SU-DHL-6 (cell line): Measurements from ENCODE around the gene COL4A1.

Source experiments
- EZH2phosphoT487 ChIP-seq: fragments of 200-600 bp; sonication (generic), shearing (Covaris generic); conservative IDR thresholded peaks from 2 replicates; pipeline ENCODE4 v1.6.1; 2018; ENCODE audit warnings: mild to moderate bottlenecking, antibody characterized with exemption, low read length, moderate library complexity, mixed read lengths
- TF ChIP-seq, protein P1 (sequence below): fragments of 200-600 bp; sonication (generic); IDR thresholded peaks from one replicate; pipeline ENCODE4 v1.5.1; 2017; ENCODE audit warnings: antibody characterized with exemption, mild to moderate bottlenecking, low read length, moderate library complexity; ENCODE audit not compliant: insufficient read depth, poor library complexity, severe bottlenecking

DNA sequence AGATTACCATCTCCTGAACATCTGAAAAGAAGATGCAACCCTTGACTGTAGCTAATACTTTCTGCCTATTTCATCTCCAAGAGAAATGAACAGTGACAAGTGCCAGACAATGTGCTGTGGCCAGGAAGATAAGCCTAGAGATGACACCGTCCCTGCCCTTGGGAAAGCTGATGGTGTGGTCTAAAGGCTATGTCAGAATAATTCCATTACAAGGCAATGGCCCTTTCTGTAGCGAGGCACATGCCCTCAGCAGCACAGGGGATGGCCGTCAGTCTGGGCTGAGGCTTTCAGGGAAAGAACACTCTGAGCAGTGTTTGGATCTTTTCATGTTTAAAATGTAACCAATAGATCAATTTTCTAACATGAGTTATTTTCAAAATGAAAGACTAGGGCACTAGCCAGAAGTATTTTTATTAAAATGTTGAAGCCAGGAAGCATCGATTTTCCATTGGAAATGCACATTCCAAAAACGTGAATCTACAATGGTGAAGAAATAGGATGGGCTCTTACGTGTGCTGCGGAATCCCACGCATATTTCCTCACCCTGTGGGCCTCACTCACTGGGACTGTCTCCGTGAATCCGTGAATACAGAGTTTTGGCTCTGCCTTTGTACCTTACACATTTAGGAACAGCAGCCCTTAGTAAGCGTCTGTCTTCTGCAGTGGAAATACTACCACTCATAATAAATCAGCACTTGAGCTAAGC, 22.0 kb downstream of the COL4A1 start:
- TF ChIP-seq, protein P1, sequence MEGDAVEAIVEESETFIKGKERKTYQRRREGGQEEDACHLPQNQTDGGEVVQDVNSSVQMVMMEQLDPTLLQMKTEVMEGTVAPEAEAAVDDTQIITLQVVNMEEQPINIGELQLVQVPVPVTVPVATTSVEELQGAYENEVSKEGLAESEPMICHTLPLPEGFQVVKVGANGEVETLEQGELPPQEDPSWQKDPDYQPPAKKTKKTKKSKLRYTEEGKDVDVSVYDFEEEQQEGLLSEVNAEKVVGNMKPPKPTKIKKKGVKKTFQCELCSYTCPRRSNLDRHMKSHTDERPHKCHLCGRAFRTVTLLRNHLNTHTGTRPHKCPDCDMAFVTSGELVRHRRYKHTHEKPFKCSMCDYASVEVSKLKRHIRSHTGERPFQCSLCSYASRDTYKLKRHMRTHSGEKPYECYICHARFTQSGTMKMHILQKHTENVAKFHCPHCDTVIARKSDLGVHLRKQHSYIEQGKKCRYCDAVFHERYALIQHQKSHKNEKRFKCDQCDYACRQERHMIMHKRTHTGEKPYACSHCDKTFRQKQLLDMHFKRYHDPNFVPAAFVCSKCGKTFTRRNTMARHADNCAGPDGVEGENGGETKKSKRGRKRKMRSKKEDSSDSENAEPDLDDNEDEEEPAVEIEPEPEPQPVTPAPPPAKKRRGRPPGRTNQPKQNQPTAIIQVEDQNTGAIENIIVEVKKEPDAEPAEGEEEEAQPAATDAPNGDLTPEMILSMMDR = no peak
- TF ChIP-seq EZH2phosphoT487 = no peak
